Bronchus fibroblast of lung (primary cell): ENCODE results near the gene TAF1D. TPM values are rescaled to one million over a fixed set of nuclear protein-coding genes. Genes with fewer than 3 reads are reported as not detected.

ENCODE experiments used
- total RNA-seq: library from RNA; depleted of rRNA; stranded (reverse); fragments of >200 nt; gene quantifications from 2 replicates; pipeline ENCODE4 v1.2.3, GENCODE V29; 2015

TAF1D gene
- total RNA-seq: 77.7 and 93.0 TPM in 2 replicates

DNA sequence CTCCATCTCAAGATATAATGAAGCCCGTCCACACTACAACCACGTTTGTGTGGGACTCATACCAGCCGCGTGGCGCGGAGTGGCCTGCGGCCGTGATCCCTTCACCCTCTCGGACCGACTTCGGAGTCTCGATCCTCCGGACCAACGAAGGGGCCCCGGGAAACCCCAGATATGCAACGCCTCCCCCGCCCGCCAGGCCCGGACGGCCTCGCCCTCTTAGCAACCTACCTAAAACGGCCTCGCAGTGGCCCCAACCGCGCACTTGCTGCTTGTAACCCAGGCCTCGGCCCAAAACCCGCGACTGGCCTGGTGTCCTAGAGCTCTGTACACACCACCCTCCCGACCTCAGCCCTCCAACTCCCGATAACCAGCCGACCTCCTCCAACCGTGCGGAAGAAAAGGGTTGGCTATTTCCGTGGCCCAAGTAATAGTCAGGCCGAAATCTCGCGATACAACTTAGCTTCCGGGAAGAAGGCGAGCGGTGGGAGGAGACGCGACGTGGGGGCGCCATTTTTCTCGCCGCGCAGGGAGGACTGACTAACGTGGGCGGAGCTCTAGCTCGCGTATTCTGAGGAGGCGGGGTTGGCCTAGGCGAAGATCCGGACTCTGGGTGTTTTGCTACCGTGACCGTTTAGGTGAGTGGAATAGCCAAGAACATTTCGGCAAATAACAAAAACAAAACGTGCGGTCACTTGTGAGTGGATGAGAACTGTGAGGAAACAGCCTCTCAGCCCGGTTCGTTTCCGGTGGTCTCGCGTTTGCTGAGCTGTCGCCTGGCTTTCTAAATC lies at the start of gene TAF1D, which contains the start of gene C11orf54:
Gene TAF1D, minus strand, starts transcription at position 402 of the 788 bp plus-strand sequence. CDS start 2,191 bp downstream, outside the sequence.
Gene C11orf54, plus strand, starts transcription at position 579 of the 788 bp plus-strand sequence. CDS start 5,722 bp downstream, outside the sequence.

GRCh38 chr11:93784145-93784934 lies 43.0 kb upstream of the TAF1D start, which contains the start of gene MED17:
TSS of gene MED17 (plus strand) at chr11:93784282. CDS start at chr11:93784514, 232 bp downstream.

Other genes with a start within 250 kb of the TAF1D start
- 24.4 and 50.1 TPM in 2 replicates for gene SMCO4, start 198.1 kb downstream of the TAF1D start, total RNA-seq
- gene CEP295, start 79.8 kb downstream of the TAF1D start, total RNA-seq: 9.2 and 13.1 TPM in 2 replicates
- gene C11orf54, start 177 bp upstream of the TAF1D start, total RNA-seq: 9.1 and 10.0 TPM in 2 replicates
- 20.5 and 24.7 TPM in 2 replicates for gene MED17, start 42.8 kb upstream of the TAF1D start, total RNA-seq
- gene VSTM5, start 109.1 kb upstream of the TAF1D start, total RNA-seq: 0.67 and 1.6 TPM in 2 replicates